ENCODE data around the gene DZANK1.
"Not testable (repeated sequence)": the region's sequence is repeated elsewhere in the genome, so short reads cannot be mapped to it uniquely, and the experiment has no call there.

Gene DZANK1

DNA sequence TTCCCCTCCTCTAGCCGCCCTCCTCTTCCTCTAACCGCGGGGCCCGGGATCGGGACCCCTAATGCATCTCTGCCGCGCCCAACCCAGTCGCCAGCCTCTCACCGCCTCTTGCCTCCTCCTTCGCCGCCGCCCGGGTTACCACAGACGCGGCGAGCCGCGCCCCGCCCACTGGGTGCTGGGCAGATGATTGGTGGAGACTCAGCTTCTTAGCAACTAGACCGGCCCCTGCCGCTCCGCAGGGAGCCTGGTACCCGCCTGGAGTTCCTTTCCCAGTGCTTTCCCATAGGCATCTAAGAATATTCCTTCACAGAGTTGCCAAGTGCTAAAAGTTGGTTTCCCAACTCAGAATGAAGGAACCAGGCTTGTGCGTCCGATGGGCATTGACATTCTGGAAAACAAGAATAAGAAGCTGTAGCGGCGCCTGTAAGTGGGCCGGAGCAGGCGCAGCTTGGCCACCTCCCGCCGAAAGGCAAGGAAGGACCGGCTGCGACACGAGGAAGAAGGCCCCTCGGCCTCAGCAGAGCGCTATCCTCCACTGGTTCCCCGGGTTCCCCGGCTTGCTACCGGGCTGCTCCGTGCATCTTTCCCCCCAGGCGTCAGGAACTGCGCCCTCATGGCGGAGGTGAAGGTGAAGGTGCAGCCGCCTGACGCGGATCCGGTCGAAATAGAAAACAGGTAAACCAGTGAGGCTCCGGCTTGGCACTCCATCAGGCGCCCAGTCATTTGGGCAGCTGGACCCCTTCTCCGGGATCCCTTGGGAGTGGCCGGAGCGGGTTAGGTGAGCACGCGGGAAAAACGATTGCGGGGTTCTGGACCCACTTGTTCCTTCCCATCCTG, at the start of gene DZANK1, which contains the start of gene POLR3F:
DZANK1 (minus strand) TSS at position 137 of the 837 bp plus-strand sequence. CDS start 1,672 bp downstream, outside the sequence.
POLR3F (plus strand) TSS at position 497 of the 837 bp plus-strand sequence; CDS start at position 614, 117 bp downstream.
- peak; percentile 95 to 98 for DNase-seq

GRCh38 chr20:18515973-18516372, 49.1 kb upstream of the DZANK1 start:
- no peak for DNase-seq

DNA sequence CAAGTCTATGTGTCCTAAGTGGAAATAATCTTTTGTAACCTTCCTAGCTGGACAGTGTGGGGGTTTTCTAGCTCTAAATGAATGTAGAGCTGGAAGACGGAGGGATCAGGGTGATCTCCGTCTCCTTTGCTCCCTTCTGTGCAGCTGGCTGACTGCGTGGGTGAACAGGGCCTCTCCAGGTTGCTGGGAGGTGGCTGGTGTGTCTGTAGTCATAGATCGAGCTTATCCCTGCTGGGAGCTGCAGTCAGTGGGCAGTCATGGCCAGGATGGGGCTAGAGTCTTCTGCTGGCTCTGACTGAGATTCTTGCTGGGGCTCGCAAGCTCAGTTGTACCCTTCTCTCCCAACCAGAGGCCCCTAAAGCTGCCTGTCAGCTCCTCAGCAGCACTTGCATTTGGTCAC, 47.3 kb upstream of the DZANK1 start:
- no peak for DNase-seq

DNA sequence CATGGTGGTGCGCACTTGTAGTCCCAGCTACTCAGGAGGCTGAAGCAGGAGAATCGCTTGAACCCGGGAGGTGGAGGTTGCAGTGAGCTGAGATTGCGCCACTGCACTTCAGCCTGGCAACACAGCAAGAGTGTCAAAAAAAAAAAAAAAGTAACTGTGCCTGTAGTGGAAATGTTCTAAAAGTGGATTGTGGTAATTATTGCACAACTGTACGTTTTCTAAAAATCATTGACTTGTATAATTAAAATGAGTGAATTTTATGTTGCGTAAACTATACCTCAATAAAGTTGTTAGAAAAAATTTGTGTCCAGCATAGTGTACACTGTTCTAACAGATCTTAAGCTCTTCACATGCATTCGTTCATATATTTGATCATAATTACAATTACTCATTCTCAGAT, 46.4 kb upstream of the DZANK1 start:
- DNase-seq, result no peak

DNA sequence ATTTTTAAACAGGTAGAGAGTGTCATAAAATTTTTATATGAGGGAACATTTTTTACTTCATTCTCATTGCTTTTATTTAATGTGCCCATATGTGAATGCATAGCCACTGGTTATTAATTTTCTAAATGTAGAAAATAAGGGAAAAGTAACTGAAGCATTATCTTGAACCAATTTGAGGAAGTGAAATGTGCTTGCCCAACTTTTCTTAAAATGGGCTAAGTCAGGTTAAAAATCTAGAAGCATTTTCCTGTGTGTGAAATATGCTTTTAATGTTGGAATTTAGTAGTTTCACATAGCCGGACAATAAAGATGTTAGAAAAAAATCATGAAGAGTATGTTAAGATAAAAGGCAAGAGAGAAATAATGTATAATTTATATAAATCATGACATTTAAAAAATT, 44.7 kb upstream of the DZANK1 start:
- no peak for DNase-seq

- peak; percentile 97 for DNase-seq
Observed at GRCh38 chr20:18507218-18508191, 40.7 kb upstream of the DZANK1 start, which contains the start of gene SEC23B. Gene SEC23B, plus strand, starts transcription at chr20:18507940. Its CDS starts 2,896 bp downstream, at chr20:18510836.

DNA sequence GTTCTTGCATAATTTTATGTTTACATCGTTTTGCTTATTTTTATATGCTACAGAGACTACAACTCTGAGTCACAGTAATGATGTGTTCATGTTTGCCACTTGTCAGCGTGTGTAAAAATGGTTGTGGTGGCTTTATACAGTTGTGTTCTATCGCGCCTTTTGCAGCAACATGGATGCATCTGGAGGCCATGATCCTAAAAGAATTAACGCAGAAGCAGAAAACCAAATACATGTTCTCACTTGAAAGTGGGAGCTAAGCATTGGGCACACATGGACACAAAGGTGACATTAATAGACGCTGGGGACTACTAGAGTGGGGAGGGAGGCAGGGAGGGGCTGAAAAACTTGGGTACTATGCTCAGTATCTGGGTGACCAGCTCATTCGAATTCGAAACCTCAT, 39.9 kb upstream of the DZANK1 start:
- DNase-seq, result no peak

DNA sequence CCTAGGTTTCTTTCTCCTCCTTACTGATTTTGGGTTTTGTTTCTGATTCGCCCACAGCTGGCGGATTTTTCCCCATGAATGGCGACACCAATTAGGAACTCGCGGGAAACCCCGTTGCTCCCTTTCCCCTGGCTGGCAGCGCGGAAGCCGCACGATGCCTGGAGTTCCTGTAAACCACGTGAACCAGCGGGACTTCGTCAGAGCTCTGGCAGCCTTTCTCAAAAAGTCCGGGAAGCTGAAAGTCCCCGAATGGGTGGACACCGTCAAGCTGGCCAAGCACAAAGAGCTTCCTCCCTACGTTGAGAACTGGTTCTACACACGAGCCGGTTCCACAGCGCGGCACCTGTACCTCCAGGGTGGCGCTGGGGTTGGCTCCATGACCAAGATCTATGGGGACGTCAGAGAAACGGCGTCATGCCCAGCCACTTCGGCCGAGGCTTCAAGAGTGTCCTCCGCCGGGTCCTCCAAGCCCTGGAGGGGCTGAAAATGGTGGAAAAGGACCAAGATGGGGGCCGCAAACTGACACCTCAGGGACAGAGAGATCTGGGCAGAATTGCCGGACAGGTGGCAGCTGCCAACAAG, 37.7 kb upstream of the DZANK1 start:
- no peak for DNase-seq

DNA sequence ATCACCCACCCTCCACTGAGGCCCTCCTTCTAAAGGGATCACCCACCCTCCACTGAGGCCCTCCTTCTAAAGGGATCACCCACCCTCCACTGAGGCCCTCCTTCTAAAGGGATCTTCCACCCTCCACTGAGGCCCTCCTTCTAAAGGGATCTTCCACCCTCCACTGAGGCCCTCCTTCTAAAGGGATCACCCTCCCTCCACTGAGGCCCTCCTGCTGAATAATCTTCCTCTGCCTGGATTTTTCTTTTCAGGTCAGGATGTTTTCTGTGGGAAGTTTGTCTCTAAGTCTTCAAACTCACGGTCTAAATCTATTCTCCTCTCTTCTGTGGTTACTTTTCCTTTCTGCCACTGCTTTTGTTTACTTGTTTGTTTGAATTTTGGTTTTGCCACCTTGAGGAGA, 34.8 kb upstream of the DZANK1 start:
- not testable (repeated sequence) for DNase-seq

- DNase-seq, result no peak
Observed at GRCh38 chr20:18497603-18498002, 30.8 kb upstream of the DZANK1 start.

DNA sequence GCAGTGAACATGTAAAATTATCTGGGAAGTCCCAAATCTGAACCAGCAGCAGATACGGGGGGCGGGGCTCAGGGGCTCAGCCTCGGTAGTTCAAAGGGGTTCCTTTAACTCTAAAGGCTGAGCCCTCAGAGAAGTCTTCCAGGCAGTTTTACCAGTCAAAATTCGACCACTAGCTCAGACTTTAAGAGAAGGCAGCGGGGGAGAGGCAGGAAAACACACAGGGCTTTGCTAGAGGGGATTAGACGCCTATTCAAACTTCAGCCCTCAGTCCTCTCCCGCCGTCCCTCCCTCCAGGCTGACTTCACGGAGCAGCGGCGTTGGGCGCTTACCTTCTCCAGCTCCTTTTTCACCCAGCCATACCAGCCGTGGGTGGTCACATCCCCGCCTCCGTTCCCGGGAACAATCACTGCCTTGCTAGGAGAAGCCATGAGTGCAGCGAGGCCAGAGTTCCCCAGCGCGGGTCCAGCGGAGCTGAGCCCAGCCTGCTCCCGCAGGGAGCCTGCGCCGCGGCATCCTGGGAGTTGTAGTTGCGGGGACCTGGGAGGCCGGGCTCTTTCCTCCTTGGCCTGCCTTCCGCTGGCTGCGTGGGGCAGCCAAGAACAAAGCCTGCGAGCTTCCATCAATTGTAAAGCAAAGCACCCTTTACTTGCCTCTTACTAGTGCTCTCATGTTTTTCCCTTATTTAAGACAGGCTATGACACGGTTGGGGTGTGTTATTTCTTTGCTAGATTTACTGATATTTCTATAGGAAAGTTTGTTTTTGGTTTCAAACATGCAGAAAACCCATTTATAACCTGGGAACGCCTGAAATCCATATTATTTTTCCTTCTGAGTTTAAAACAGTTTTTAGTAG, 30.1 kb upstream of the DZANK1 start, which contains the start of gene RBBP9:
RBBP9 (minus strand) TSS at position 486 of the 853 bp plus-strand sequence; CDS start at position 428, 58 bp downstream.
- DNase-seq, result peak; percentile 80 to 87

- DNase-seq, result no peak
Observed at GRCh38 chr20:18496042-18496441, 29.2 kb upstream of the DZANK1 start.

- no peak for DNase-seq
Observed at GRCh38 chr20:18488301-18488700, 21.5 kb upstream of the DZANK1 start.

GRCh38 chr20:18481596-18481995, 14.8 kb upstream of the DZANK1 start:
- DNase-seq, result no peak

- DNase-seq, result no peak
Observed at GRCh38 chr20:18477821-18478220, 11.0 kb upstream of the DZANK1 start.

- DNase-seq, result no peak
Observed at GRCh38 chr20:18477218-18477617, 10.4 kb upstream of the DZANK1 start.

- peak in 1 of 2 experiments; percentile 82 for DNase-seq
Observed at GRCh38 chr20:18466574-18466893, 296 bp downstream of the DZANK1 start.

DNA sequence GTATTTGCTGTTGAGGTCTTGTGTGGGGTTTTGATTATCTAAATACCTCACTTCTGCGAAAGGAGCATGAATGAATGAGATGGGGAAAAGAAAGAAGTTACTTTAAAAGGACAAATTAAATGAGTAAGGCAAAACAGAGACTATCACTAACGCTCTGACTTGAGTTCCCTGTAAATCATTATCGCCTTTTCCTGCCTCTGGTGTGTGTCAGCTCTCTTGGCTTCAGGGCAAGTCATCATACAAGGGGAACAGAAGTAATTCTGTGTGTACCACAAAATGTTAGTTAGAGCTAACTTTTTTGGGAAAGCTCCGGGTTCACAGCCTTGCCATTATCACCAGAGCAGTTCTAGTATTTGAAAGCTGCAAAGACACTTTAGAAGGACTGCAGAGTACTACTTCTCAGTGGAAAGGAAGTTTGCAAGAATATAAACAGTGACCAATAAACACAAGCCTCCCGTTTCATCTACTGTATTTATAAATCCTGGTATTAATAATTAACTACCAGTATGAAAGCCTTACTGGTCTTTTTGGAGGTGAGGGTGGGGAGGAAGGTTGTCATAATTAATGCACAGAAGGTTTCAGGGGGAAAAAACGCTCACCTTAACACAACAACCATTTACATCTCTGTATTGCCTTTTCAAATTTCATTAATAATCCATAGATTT, 1.2 kb downstream of the DZANK1 start:
- no peak for DNase-seq

GRCh38 chr20:18456600-18456999, 10.2 kb downstream of the DZANK1 start:
- DNase-seq, result no peak

DNA sequence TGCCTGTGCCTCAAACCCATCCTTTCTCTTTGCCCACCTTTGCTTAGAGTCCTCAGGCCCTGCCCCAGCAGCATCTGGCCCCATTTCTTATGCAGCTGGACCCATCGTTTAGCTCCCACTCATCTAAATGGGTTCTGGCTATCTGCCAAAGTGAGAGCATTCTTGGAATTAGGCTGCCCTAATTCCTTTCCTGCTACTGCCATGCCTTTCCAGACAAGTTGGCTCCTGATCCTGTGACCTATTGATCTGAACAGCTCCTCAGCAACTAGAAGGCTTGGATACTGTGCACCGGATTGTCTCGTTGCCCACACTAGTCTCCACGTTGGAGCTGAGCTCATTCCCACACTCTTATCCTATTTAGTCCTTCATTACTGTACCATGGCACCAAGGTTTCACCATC, 22.9 kb downstream of the DZANK1 start:
- DNase-seq, result no peak

DNA sequence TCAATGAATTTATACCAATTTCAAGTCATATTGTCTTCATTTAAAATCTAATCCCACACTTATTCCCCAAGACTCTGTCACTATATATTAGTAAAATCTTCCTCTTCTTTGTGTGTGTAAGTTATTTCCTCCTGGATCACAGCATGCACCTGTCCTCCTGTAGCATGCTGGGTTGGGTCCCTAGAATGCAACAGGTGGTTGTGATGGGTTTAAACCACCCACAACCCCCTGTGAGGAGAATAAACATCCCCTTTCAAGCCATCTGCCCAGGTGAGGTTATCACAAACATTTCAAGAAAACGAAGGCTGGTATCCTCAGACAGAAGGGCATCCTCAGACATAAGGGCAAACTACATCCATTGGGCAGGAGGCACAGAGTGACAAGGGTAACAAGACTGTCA, 26.4 kb downstream of the DZANK1 start:
- no peak for DNase-seq

Measured in NCI-H1930 (cell line).